ENCODE results near the gene EIF4A2. TPM values are rescaled to one million over a fixed set of nuclear protein-coding genes. Genes with fewer than 3 reads are reported as not detected.

EIF4A2 gene
- total RNA-seq, 1 donor from 2014 or later: 405 TPM

DNA sequence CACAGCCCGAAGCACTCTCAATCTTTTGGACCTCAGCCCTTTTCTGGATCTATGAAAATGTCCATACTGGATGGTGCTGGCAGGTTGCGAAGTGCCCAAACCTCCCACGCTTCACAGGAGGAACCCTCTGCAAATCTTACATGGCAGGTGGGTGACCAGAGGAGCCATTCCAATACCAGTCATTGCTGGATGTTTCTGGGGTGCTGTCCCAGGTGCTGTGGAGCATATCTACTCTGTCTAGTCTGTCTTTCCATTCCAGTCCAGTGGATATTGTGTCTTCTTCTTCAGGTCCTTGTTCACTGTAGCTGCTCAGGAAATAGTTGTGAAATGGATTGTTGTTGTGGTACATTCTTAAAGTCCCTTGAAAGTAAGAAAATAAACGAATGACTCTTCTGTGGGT lies 48.4 kb downstream of the EIF4A2 start:
- H3K27me3 ChIP-seq: peaks cover 31% of the 10 kb centered on the region
- no peak for TF ChIP-seq CTCF (IDR thresholded peaks at IDR 0.05)
- H3K4me3 ChIP-seq: no peak overlapping the region
- H3K4me1 ChIP-seq: peaks cover 4% of the 10 kb centered on the region
- no peak overlapping the region for H3K27ac ChIP-seq
- no peak for DNase-seq
- intact Hi-C loops (cut with DNase I): no loop called here
- ATAC-seq: no peak
- no peaks in the 10 kb centered on the region for H3K9me3 ChIP-seq
- no peaks in the 10 kb centered on the region for H3K36me3 ChIP-seq

DNA sequence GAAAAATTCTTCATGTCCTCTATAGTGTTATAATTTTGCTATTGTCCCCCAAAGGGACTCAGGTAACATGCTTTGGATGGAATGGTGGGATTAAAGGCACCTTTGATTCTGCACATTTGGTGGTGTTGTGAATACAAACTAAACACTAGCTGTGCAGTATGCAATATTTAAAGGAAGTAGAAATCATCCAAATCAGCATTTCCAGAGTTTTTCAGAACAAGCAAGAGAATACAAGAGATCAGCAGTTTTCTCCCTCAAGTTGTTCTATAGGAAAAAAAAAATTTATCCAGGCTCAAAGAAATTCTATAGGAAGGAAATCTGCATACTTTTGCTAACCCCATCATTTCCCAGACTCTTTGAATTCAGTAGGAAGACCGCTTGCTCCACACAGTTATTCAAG lies 48.9 kb downstream of the EIF4A2 start:
- no peak overlapping the region for H3K4me3 ChIP-seq
- H3K9me3 ChIP-seq: no peaks in the 10 kb centered on the region
- TF ChIP-seq CTCF (IDR thresholded peaks at IDR 0.05): no peak
- peaks cover 4% of the 10 kb centered on the region for H3K4me1 ChIP-seq
- H3K27me3 ChIP-seq: peaks cover 31% of the 10 kb centered on the region
- DNase-seq: no peak
- H3K36me3 ChIP-seq: no peaks in the 10 kb centered on the region
- no peak overlapping the region for H3K27ac ChIP-seq
- ATAC-seq: no peak
- intact Hi-C loops (cut with DNase I): no loop called here

Small RNA genes lying within 50 kb of the gene (microRNA-seq; reads per million reads assigned to microRNA genes)
- gene MIR1248 (ENCODE audit: borderline microRNAs expressed): 2.1 reads per million, percentile 11 among the genes with 10 or more reads in this experiment

Other genes starting within 250 kb of the EIF4A2 start
- gene CRYGS, start 239.2 kb upstream of the EIF4A2 start, total RNA-seq: 3.8 TPM
- 11.3 TPM for gene TBCCD1, start 216.2 kb upstream of the EIF4A2 start, total RNA-seq
- gene DNAJB11, start 212.9 kb upstream of the EIF4A2 start, total RNA-seq: 43.8 TPM
- not detected for gene AHSG, start 170.5 kb upstream of the EIF4A2 start, total RNA-seq
- gene FETUB, start 143.2 kb upstream of the EIF4A2 start, total RNA-seq: not detected
- not detected for gene HRG, start 117.6 kb upstream of the EIF4A2 start, total RNA-seq
- 0.14 TPM for gene KNG1, start 66.2 kb upstream of the EIF4A2 start, total RNA-seq
- 8.3 TPM for gene RFC4, start 22.9 kb downstream of the EIF4A2 start, total RNA-seq
- gene ADIPOQ, start 59.1 kb downstream of the EIF4A2 start, total RNA-seq: not detected
- gene ST6GAL1, start 146.9 kb downstream of the EIF4A2 start, total RNA-seq: 116 TPM

All from upper lobe of right lung (tissue), 1 donor.